Ishikawa (cell line): Measurements from ENCODE around the gene ACTC1.

Experiments used
- CEBPB ChIP-seq: IDR thresholded peaks from 2 replicates; pipeline ENCODE4 v1.6.1; 2012
- CREB1 ChIP-seq: IDR thresholded peaks from 2 replicates; pipeline ENCODE4 v1.6.1; 2012; ENCODE audit warnings: low read depth
- EGR1 ChIP-seq: IDR thresholded peaks from 2 replicates; pipeline ENCODE4 v1.6.1; 2012
- EP300 ChIP-seq: IDR thresholded peaks from 2 replicates; pipeline ENCODE4 v1.6.1; 2012; ENCODE audit warnings: borderline replicate concordance
- FOXM1 ChIP-seq: IDR thresholded peaks from 2 replicates; pipeline ENCODE4 v1.6.1; 2012; ENCODE audit warnings: low read depth, borderline replicate concordance
- NFIC ChIP-seq: IDR thresholded peaks from 2 replicates; pipeline ENCODE4 v1.6.1; 2012
- RAD21 ChIP-seq: IDR thresholded peaks from 2 replicates; pipeline ENCODE4 v1.6.1; 2012; ENCODE audit warnings: low read depth
- TAF1 ChIP-seq: IDR thresholded peaks from 2 replicates; pipeline ENCODE4 v1.6.1; 2012; ENCODE audit warnings: low read depth, mild to moderate bottlenecking
- TCF12 ChIP-seq: IDR thresholded peaks from 2 replicates; pipeline ENCODE4 v1.6.1; 2012; ENCODE audit warnings: low read depth
- TEAD4 ChIP-seq: IDR thresholded peaks from 2 replicates; pipeline ENCODE4 v1.6.1; 2012
- YY1 ChIP-seq: IDR thresholded peaks from 2 replicates; pipeline ENCODE4 v1.6.1; 2012; ENCODE audit warnings: low read depth
- ZBTB7A ChIP-seq: IDR thresholded peaks from 2 replicates; pipeline ENCODE4 v1.6.1; 2012; ENCODE audit warnings: low read depth
- TF ChIP-seq, protein P1 (sequence below): IDR thresholded peaks from 2 replicates; pipeline ENCODE4 v1.6.1; 2012; ENCODE audit warnings: low read depth, mild to moderate bottlenecking
- TF ChIP-seq, protein P2 (sequence below): IDR thresholded peaks from 2 replicates; pipeline ENCODE4 v1.6.1; 2012
- TF ChIP-seq, protein P3 (sequence below): IDR thresholded peaks from 2 replicates; pipeline ENCODE4 v1.6.1; 2012

ACTC1 gene

DNA sequence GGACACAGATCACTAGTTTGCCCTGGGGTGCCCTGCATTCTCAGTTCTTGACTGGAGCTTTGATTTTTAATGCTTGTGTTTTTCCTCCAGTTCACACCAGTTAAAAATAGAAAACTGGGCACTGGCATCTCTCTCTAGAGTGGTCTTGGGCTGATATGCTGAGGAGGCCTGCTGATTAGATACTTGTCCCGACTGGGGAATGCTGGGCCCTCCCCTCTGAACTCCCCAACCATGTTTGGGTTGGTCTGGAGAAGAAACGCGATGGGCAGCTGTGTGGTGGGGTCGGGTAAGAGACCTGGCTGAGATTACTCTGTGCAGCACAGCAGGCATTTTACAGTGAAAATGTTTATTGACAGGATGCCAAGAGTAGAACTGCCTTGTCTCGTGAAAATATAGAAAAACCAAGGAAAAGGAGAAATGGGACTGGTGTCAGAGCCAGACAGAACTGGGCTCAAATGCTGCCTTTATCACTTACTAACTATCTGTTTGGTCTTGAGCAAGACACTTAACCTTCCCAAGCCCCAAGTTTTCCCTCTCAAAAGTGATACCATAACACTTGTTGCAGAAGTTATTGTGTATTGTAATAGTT, 1.6 kb upstream of the ACTC1 start:
- no peak for TF ChIP-seq TAF1
- TF ChIP-seq CREB1, result no peak
- TF ChIP-seq NFIC, result no peak
- TF ChIP-seq CEBPB, result no peak
- no peak for TF ChIP-seq TCF12
- no peak for TF ChIP-seq RAD21
- TF ChIP-seq YY1, result no peak
- no peak for TF ChIP-seq TEAD4
- TF ChIP-seq, protein P1, sequence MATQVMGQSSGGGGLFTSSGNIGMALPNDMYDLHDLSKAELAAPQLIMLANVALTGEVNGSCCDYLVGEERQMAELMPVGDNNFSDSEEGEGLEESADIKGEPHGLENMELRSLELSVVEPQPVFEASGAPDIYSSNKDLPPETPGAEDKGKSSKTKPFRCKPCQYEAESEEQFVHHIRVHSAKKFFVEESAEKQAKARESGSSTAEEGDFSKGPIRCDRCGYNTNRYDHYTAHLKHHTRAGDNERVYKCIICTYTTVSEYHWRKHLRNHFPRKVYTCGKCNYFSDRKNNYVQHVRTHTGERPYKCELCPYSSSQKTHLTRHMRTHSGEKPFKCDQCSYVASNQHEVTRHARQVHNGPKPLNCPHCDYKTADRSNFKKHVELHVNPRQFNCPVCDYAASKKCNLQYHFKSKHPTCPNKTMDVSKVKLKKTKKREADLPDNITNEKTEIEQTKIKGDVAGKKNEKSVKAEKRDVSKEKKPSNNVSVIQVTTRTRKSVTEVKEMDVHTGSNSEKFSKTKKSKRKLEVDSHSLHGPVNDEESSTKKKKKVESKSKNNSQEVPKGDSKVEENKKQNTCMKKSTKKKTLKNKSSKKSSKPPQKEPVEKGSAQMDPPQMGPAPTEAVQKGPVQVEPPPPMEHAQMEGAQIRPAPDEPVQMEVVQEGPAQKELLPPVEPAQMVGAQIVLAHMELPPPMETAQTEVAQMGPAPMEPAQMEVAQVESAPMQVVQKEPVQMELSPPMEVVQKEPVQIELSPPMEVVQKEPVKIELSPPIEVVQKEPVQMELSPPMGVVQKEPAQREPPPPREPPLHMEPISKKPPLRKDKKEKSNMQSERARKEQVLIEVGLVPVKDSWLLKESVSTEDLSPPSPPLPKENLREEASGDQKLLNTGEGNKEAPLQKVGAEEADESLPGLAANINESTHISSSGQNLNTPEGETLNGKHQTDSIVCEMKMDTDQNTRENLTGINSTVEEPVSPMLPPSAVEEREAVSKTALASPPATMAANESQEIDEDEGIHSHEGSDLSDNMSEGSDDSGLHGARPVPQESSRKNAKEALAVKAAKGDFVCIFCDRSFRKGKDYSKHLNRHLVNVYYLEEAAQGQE, result no peak
- TF ChIP-seq ZBTB7A, result no peak
- TF ChIP-seq, protein P2, sequence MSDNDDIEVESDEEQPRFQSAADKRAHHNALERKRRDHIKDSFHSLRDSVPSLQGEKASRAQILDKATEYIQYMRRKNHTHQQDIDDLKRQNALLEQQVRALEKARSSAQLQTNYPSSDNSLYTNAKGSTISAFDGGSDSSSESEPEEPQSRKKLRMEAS, result no peak
- TF ChIP-seq EGR1, result no peak
- TF ChIP-seq EP300, result no peak
- TF ChIP-seq FOXM1, result no peak
- TF ChIP-seq, protein P3, sequence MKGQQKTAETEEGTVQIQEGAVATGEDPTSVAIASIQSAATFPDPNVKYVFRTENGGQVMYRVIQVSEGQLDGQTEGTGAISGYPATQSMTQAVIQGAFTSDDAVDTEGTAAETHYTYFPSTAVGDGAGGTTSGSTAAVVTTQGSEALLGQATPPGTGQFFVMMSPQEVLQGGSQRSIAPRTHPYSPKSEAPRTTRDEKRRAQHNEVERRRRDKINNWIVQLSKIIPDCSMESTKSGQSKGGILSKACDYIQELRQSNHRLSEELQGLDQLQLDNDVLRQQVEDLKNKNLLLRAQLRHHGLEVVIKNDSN, result no peak

DNA sequence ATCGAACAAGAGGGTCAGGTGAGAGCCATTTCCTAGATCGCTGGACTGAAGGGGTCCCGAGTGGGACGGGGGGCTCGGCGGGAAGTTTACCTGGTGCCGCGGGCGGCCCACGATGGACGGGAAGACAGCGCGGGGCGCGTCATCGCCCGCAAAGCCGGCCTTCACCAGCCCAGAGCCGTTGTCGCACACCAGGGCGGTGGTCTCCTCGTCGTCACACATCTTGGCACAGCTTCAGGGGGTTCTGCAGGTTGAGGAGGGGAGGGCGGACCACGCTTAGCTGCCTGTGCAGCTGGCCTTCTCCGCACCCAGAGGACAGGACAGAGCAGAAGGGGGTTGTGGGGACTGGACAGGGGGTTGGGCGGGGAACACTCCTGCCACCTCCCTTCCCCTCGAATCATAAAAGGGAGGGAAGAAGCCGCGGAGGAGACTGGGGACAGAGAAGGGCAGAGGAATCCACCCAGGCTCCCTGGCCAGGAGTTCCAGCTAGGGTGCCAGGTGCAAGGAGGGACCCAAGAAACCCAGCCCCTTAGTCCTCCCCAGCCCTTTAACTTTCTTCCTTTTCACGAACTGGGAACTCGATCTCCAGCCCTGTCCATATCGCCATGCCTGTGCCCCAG, 651 bp downstream of the ACTC1 start:
- TF ChIP-seq, protein P1, result no peak
- TF ChIP-seq CREB1 (no peak), RAD21 (no peak), TAF1 (no peak), YY1 (no peak), TEAD4 (no peak), TCF12 (no peak), FOXM1 (no peak), ZBTB7A (no peak), EP300 (no peak), EGR1 (no peak)
- TF ChIP-seq, protein P3, result no peak
- TF ChIP-seq, protein P2, result no peak

DNA sequence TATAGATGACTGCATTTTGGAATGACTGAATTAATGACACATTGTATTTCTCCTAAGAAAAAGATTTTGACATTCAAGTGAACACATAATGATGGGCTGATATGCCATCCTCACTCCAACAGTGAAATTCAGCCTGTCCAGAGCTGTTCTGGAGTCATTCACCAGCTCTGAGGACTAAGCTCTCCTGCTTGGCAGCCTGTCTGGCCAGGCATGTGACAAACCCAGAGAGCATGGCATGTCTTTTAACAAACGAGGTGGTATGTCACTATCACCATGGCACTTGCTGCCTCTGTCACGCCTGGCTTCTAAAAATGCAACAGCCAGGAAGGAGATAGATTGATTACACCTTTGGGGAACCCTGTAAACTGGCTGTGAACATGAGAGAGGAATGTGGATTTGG, 1.4 kb downstream of the ACTC1 start:
- TF ChIP-seq, protein P3, result no peak
- TF ChIP-seq EP300 (no peak), EGR1 (no peak), FOXM1 (no peak), CEBPB (no peak), TEAD4 (no peak), TAF1 (no peak), YY1 (no peak), NFIC (no peak), CREB1 (no peak)
- TF ChIP-seq, protein P2, result no peak
- TF ChIP-seq, protein P1, result no peak
